ENCODE data around the gene POR.

The POR gene

GRCh38 chr7:75916685-75917634, 2.0 kb downstream of the POR start:
- no peak for DNase-seq

DNA sequence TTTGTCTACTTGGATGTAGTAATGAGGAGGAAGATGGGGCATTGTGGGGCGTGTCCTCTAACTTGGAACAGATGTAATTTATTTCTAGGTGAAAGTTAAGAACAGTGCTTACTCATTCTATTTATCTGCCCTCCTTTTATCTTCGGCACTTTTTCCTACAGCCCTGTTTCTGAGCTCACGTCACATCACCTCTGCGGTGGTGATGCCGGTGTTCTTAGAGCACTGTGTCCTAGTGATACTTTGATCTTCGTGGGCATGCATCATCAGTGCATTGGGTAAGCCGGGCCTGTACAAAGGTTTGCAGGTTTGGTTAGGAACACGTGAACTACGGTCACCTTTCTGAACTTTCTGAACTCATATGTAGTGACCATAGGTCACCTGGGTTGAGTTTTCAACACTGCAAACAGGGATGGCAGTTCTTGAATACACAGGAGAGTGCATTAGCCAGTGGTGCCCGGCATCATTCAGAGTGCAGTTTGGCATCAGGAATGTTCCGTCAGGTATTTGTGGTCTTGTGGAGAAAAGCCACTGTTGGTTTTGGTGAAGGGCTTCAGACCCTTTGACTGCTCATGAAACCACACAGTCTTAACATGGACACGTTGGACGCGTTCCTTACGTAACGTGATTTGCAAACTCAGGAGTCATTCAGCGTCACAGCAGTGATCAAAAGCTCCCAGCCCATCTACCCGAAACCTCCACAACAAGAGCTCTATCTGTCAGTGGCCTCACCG, 5.6 kb downstream of the POR start:
- no peak for DNase-seq

- no peak for DNase-seq
These were observed 6.5 kb downstream of the POR start for GRCh38 chr7:75921479-75921878.

DNA sequence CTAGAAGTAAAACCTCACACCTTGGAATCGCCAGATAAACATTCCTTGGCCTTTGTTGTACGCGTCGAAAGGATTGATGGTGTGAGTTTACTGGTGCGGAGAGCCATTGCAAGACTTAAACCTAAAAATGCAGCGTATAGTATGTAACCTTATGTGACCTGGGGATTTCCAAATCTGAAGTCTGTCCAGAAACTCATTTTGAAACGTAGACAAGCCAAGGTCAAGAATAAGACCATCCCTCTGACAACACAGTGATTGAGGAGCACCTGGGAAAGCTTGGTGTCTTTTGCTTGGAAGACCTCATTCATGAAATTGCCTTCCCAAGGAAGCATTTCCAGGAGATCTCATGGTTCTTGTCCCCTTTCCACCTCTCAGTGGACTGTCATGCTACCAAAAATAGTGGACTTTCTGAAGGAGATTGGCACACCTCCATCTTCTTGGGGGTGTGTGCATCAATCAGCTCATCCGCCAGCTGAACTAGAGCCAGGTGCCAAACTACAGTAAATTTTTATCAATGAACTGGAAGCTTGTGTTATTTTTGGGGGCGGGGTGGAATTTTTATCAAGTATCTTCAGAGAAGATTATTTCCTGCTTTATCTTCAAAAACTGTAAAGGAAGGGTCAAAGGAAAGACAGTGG, 8.1 kb downstream of the POR start:
- no peak for DNase-seq

DNA sequence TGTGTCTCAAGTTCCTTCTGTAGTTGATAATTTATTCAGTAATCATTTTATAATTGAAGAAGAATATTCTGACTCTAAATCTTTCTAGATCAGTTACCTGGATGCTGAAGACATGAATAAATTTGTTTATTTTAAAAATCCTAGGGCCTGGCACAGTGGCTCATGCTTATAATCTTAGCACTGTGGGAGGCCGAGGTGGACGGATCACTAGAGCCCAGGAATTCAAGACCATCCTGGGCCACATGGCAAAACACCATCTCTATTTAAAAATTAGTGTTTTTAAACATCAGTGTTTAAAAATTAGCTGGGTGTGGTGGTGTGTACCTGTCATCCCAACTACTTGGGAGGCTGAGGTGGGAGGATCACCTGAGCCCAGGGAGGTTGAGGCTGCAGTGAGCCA, 9.3 kb downstream of the POR start:
- DNase-seq = no peak

GRCh38 chr7:75924889-75925288, 9.9 kb downstream of the POR start:
- DNase-seq = no peak

- no peak for DNase-seq
These were observed 10.9 kb downstream of the POR start for GRCh38 chr7:75925717-75926435.

- no peak for DNase-seq
These were observed 13.6 kb downstream of the POR start for GRCh38 chr7:75928568-75928914.

DNA sequence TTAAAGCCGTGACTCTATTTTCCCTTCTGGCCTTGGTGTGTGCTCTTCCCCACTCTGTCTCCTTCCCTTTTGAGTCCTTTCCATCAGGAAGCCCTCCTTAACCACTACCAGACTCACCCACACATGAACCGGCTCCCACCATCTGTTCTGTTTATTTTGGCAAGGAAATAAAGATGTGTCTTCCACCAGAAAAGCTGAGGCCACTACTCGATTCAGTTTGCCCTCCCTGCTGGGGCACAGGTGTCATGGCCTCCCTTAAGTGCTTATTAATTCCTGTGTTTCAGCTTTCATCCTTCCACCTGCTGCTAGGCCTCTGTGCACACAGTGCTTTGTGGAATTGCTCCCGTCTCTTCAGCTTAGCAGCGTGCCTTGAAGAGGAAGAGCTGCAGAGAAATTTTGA, 16.7 kb downstream of the POR start:
- DNase-seq = no peak

DNA sequence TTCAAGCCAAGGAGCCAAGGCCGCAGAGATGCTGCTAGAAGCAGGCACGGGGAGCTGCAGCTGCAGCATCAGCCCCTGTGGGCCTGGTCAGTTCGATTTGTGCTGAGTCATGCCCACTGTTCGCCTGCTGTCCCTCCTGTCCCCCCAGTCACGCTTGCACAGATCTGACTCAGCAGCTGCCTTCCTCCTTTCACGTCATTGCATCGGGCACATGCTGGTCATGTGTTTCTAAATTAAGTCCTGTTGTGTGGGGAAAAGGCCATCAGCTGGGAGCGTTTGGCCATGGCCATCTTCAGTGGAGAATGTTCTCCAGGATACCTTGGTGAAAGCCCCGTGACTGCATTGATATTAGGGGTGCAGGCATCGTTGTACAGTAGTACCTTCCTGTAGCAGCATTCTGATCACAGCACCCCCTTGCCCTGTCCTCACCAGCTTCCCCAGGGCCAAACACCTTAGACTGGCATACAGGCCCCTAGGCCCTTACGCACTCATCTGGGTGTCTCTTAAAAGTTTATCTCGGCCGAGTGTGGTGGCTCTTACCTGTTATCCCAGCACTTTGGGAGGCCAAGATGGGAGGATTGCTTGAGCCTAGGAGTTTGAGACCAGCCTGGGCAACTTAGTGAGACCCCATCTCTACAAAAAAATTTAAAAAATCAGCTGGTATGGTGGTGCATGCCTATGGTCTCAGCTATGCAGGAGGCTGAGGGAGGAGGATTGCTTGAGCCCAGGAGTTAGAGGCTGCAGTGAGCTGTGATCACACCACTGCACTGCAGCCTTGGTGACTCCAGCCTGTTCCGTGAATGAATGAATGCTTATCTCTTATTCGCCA, 23.2 kb downstream of the POR start:
- peak; percentile 88 for DNase-seq

DNA sequence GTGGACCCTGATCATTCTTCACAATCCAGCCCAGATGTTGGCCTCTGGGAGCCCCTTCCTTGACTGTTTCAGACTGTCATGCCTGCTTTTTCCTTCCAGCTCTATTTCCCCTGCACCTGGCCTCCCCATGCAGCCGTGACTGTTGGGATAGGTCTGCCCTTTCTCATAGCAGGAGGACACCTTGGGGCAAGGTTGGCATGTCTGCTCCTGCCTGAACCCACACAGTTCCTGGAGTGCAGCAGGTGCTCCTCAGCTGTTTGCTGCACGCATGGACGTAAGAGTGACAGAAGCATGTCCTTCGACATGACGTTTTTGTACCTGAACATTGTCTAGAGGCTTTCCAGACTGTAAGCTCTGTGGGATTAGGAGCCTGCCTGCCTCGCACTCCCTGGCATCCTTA, 24.0 kb downstream of the POR start:
- DNase-seq = no peak

DNA sequence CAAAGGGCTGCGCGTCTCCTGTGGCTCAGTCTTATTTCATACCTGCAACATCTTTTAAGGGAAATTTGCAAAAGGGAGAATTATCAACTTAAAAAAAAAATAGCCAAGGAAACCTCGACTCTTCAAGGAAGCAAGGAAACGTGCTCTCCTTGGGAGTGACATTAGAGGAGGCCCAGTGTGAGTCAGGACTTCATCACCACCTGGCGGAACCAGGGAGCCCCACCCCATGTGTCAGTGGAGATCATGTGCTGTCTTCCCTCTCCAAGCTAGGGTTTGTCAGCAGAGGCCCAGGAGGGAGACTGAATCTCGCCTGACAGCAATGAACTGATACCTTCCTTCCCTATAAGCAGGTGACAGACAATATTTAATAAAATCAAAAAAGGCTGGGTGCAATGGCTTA, 28.9 kb downstream of the POR start:
- no peak for DNase-seq

- no peak for DNase-seq
These were observed 29.6 kb downstream of the POR start for GRCh38 chr7:75944507-75944906.

DNA sequence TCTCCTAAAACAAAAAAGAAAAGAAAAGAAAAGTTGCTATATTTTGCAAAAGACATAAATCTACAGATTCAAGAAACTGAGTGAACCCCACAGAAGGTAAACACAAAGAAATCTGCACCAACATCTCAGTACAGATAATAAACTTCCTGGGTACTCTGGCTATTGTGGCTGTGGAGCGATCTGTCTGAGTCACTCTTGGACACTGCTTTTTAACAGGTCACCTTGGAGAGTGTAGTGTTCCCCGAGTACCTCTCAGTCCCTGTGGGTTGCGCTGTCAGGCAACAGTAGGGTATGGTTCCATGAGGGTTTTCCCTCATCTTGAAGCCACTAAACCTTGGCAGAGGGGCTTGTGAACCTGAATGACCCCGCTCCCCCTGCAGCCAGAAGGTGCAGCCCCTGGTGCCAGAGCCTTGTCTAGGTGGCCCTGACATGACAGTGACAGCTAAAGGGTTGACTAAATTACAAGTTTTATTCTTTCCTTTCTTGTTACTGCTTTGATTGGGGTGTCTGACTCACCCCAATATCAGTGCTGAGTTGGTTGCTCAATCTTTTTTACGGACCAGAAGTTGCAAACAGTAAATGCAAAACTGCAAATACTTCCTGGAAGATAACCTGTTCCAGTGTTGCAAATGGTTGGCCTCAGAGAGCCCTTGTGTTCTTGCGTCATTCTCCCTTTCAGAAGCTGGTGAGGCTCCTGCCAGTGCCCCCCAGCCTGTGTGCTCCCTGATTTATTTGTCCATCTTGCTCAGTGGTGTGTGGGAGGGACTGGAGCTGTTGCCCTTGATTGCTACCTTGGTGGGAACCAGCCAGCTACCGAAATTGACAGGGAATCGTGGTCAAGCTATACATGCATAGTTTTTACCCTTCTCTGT, 30.6 kb downstream of the POR start:
- DNase-seq = no peak

DNA sequence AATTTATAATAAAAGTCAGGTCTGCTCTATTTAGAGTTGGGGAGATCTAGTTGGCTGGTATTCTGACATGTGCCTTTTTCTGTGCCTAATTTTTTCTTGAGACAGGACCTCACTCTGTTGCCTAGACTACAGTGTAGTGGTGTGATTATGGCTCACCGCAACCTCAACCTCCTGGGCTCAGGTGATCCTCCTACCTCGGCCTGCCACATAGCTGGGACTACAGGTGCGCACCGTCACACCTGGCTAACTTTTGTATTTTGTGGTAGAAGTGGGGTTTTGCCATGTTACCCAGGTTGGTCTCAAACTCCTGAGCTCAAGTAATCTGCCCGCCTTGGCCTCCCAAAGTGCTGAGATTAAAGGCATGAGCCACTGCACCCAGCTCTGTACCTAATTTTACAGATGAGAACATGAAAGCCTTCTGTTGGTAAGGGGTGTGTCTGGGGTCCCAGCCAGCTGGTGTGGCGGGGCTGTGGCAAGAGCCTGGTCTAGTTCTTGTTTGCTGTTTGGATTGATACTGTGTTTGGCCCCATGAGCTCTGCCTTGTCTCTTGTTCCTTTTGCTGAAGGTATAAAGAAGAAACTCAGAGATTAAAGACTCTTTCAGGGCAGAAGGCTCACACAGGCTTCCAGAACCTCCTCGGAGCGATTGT, 31.4 kb downstream of the POR start:
- no peak for DNase-seq

GRCh38 chr7:75948179-75948578, 33.2 kb downstream of the POR start:
- DNase-seq = no peak

GRCh38 chr7:75950111-75950681, 35.2 kb downstream of the POR start:
- no peak for DNase-seq

DNA sequence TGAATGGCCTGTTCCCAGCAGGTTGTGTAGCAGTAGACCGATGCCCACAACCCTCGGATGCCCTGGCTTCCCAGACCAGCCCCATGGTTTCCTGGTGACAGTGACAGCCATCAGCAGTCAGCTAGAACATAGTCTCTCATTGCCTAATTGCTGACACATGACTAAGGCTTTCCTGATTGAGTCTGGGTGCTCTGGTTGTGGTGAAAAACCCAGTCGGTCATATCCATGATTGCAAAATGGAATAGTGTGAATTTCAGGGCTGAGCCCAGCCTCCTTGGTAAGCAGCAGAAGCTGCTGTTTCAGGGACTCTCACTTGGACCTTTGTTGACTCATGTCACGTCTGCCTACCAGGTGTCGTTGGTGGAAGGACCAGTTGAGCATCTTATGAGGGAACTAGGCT, 36.6 kb downstream of the POR start:
- no peak for DNase-seq

- no peak for DNase-seq
These were observed 38.5 kb downstream of the POR start for GRCh38 chr7:75953431-75953830.

GRCh38 chr7:75953931-75954330, 39.0 kb downstream of the POR start:
- no peak for DNase-seq

Measured in amniotic stem cell (primary cell).